H1 (cell line): ENCODE measurements around the gene CNST. TPM values are rescaled to one million over a fixed set of nuclear protein-coding genes. Genes with fewer than 3 reads are reported as not detected.
A peak's percentile ranks its signal among the peaks of the same experiment; 100 is the strongest.

Experiments used
- CTCF ChIA-PET: fragments of 300-600 bp; sonication (Branson Sonifier 250); formaldehyde crosslinking; loops from one replicate; lab custom pipeline; 2021; ENCODE audit not compliant: partially characterized antibody; lab: Charles Lee
- POLR2A ChIA-PET: fragments of 300-600 bp; sonication (Branson Sonifier 250); formaldehyde crosslinking; loops from one replicate; lab custom pipeline; 2021; ENCODE audit warnings: inconsistent platforms; ENCODE audit not compliant: partially characterized antibody; lab: Charles Lee
- DNase-seq, 2 experiments: peaks; one replicate each; pipeline versions ENCODE4 v3.0.0 to v3.0.0-alpha.2; 2010 to 2022; ENCODE audit warnings: low spot score in 2 of 2, low read depth in 1 of 2, mixed read lengths in 1 of 2
- FAIRE-seq: peaks from 2 replicates; lab custom pipeline; 2011; peaks lifted over from hg19 to GRCh38; lab: Jason Lieb, UNC
- H2AFZ ChIP-seq: 2 replicates; pipeline ENCODE4 v1.8.1; 2012; ENCODE audit warnings: low read length, inconsistent platforms
- H2AK5ac ChIP-seq: 2 replicates; pipeline ENCODE4 v1.6.1; 2013; ENCODE audit warnings: low read depth, low read length
- H2BK120ac ChIP-seq: replicated peaks from 2 replicates; pipeline ENCODE3; 2013; ENCODE audit warnings: low read depth, low read length, inconsistent platforms
- H2BK12ac ChIP-seq: 2 replicates; pipeline ENCODE4 v1.6.1; 2013; ENCODE audit warnings: low read depth, low read length
- H2BK15ac ChIP-seq: 2 replicates; pipeline ENCODE4 v1.6.1; 2013; ENCODE audit warnings: low read length
- H2BK20ac ChIP-seq: 2 replicates; pipeline ENCODE4 v1.6.1; 2013; ENCODE audit warnings: low read length
- H2BK5ac ChIP-seq: 2 replicates; pipeline ENCODE4 v1.6.1; 2013; ENCODE audit warnings: low read depth, low read length
- H3K14ac ChIP-seq: 2 replicates; pipeline ENCODE4 v1.6.1; 2013; ENCODE audit warnings: inconsistent platforms; ENCODE audit not compliant: insufficient read length
- H3K18ac ChIP-seq: 2 replicates; pipeline ENCODE4 v1.6.1; 2013; ENCODE audit warnings: low read length; ENCODE audit errors: extremely low read depth
- H3K23ac ChIP-seq: 2 replicates; pipeline ENCODE4 v1.6.1; 2013; ENCODE audit warnings: inconsistent platforms; ENCODE audit not compliant: insufficient read length
- H3K23me2 ChIP-seq: 2 replicates; pipeline ENCODE4 v1.6.1; 2013; ENCODE audit warnings: low read depth, low read length
- H3K27ac ChIP-seq: 2 replicates; pipeline ENCODE4 v1.6.1; 2011; ENCODE audit warnings: low read depth, low read length, inconsistent platforms
- H3K27me3 ChIP-seq, 4 experiments: replicated peaks in 1 of 4; 1 replicate in 1 of 4; 2 replicates in 3 of 4; pipeline versions ENCODE4 v1.6.1 to v1.8.1; 2011 to 2013; ENCODE audit warnings: low read length in 3 of 4, mild to moderate bottlenecking in 3 of 4, inconsistent platforms in 2 of 4, mixed read lengths in 2 of 4, moderate library complexity in 1 of 4; ENCODE audit not compliant: control insufficient read depth in 3 of 4, insufficient read depth in 3 of 4; ENCODE audit errors: extremely low read depth in 1 of 4
- H3K36me3 ChIP-seq, 4 experiments: 2 replicates each; pipeline versions ENCODE4 v1.6.1 to v1.8.1; 2011 to 2013; ENCODE audit warnings: mild to moderate bottlenecking in 4 of 4, low read length in 3 of 4, moderate library complexity in 2 of 4, control low read depth in 1 of 4, inconsistent platforms in 1 of 4; ENCODE audit not compliant: insufficient read depth in 4 of 4, control insufficient read depth in 2 of 4
- H3K4ac ChIP-seq: replicated peaks from 2 replicates; pipeline ENCODE3; 2013; ENCODE audit warnings: low read length, low read depth, mixed read lengths, inconsistent platforms; ENCODE audit not compliant: insufficient read length
- H3K4me1 ChIP-seq, 4 experiments: replicated peaks in 1 of 4; 1 replicate in 1 of 4; 2 replicates in 3 of 4; pipeline versions ENCODE4 v1.6.1 to v1.8.1; 2011 to 2013; ENCODE audit warnings: low read length in 3 of 4, inconsistent platforms in 2 of 4, mixed read lengths in 1 of 4; ENCODE audit not compliant: insufficient read depth in 4 of 4, control insufficient read depth in 3 of 4
- H3K4me2 ChIP-seq, 2 experiments: 2 replicates each; pipeline versions ENCODE4 v1.6.1 to v1.8.1; 2011 to 2013; ENCODE audit warnings: low read depth in 2 of 2, low read length in 2 of 2, control low read depth in 1 of 2, inconsistent platforms in 1 of 2, mild to moderate bottlenecking in 1 of 2; ENCODE audit not compliant: insufficient read depth in 1 of 2
- H3K4me3 ChIP-seq, 4 experiments: fragments of 200-600, 300-600 bp in 1 of 4; sonication (generic), shearing (Covaris generic), sonication (Bioruptor Twin) in 1 of 4; 2 replicates each; pipeline versions ENCODE4 v1.5.1 to v1.8.1; 2011 to 2016; ENCODE audit warnings: low read length in 4 of 4, low read depth in 3 of 4, control low read depth in 2 of 4, inconsistent platforms in 2 of 4, mild to moderate bottlenecking in 2 of 4, mixed read lengths in 1 of 4, moderate library complexity in 1 of 4; ENCODE audit not compliant: insufficient read depth in 2 of 4; ENCODE audit errors: extremely low read depth in 1 of 4
- H3K56ac ChIP-seq: replicated peaks from 2 replicates; pipeline ENCODE3; 2013; ENCODE audit warnings: low read depth, mild to moderate bottlenecking, mixed read lengths, low read length, inconsistent platforms; ENCODE audit not compliant: insufficient read length
- H3K79me1 ChIP-seq: 2 replicates; pipeline ENCODE4 v1.6.1; 2013; ENCODE audit warnings: low read depth, low read length, control low read depth
- H3K79me2 ChIP-seq, 2 experiments: 2 replicates each; pipeline versions ENCODE4 v1.6.1 to v1.8.1; 2012 to 2013; ENCODE audit warnings: low read length in 2 of 2, mild to moderate bottlenecking in 2 of 2, inconsistent platforms in 1 of 2; ENCODE audit not compliant: insufficient read depth in 2 of 2, control insufficient read depth in 1 of 2
- H3K9ac ChIP-seq, 4 experiments: replicated peaks in 1 of 4; 1 replicate in 1 of 4; 2 replicates in 3 of 4; pipeline versions ENCODE4 v1.6.1 to v1.8.1; 2011 to 2013; ENCODE audit warnings: low read depth in 3 of 4, low read length in 3 of 4, control low read depth in 2 of 4, mild to moderate bottlenecking in 2 of 4, moderate library complexity in 2 of 4, inconsistent platforms in 1 of 4; ENCODE audit errors: extremely low read depth in 1 of 4
- H3K9me3 ChIP-seq, 2 experiments: 2 replicates each; pipeline versions ENCODE4 v1.6.1 to v1.8.1; 2012 to 2013; ENCODE audit warnings: mild to moderate bottlenecking in 2 of 2, moderate library complexity in 2 of 2, control low read depth in 1 of 2, inconsistent platforms in 1 of 2, low read depth in 1 of 2, low read length in 1 of 2, mixed read lengths in 1 of 2; ENCODE audit not compliant: insufficient read depth in 2 of 2
- H4K20me1 ChIP-seq, 2 experiments: replicated peaks in 1 of 2; 2 replicates each; pipeline versions ENCODE3 to v1.8.1; 2011 to 2013; ENCODE audit warnings: inconsistent platforms in 2 of 2, low read length in 2 of 2, mild to moderate bottlenecking in 1 of 2; ENCODE audit not compliant: insufficient read depth in 2 of 2, control insufficient read depth in 1 of 2
- H4K5ac ChIP-seq: 2 replicates; pipeline ENCODE4 v1.6.1; 2013; ENCODE audit warnings: low read length, low read depth, mixed read lengths, inconsistent platforms; ENCODE audit not compliant: insufficient read length
- H4K8ac ChIP-seq: 2 replicates; pipeline ENCODE4 v1.8.0; 2013; ENCODE audit warnings: mild to moderate bottlenecking, moderate library complexity, low read length, inconsistent platforms; ENCODE audit not compliant: insufficient read depth; ENCODE audit errors: extremely low read depth
- H4K91ac ChIP-seq: replicated peaks from 2 replicates; pipeline ENCODE3; 2013; ENCODE audit warnings: low read length, mixed read lengths, inconsistent platforms; ENCODE audit not compliant: insufficient read length
- BACH1 ChIP-seq: IDR thresholded peaks from 2 replicates; pipeline ENCODE4 v1.6.1; 2012; ENCODE audit warnings: low read length, improper control_type of control experiment
- CEBPB ChIP-seq: IDR thresholded peaks from 2 replicates; pipeline ENCODE4 v1.6.1; 2012; ENCODE audit warnings: low read depth, low read length
- CHD2 ChIP-seq: IDR thresholded peaks from 2 replicates; pipeline ENCODE4 v1.6.1; 2012; ENCODE audit warnings: low read length, improper control_type of control experiment
- EP300 ChIP-seq, 2 experiments: IDR thresholded peaks; 1 replicate in 1 of 2; 2 replicates in 1 of 2; pipeline ENCODE4 v1.6.1; 2011 to 2012; ENCODE audit warnings: low read depth in 2 of 2, low read length in 2 of 2, mild to moderate bottlenecking in 2 of 2, borderline replicate concordance in 1 of 2, inconsistent platforms in 1 of 2, moderate library complexity in 1 of 2
- EZH2 ChIP-seq: fragments of 200-600 bp; sonication (generic); IDR thresholded peaks from 2 replicates; pipeline ENCODE4 v1.7.1; 2012; ENCODE audit warnings: low read depth, mild to moderate bottlenecking, moderate library complexity, low read length, inconsistent platforms; ENCODE audit not compliant: severe bottlenecking
- POLR2A ChIP-seq, 2 experiments: IDR thresholded peaks; 1 replicate in 1 of 2; 2 replicates in 1 of 2; pipeline ENCODE4 v1.6.1; 2011; ENCODE audit warnings: low read depth in 2 of 2, low read length in 2 of 2, mild to moderate bottlenecking in 2 of 2; ENCODE audit errors: control extremely low read depth in 1 of 2
- POLR2AphosphoS5 ChIP-seq: IDR thresholded peaks from 2 replicates; pipeline ENCODE4 v1.6.1; 2011; ENCODE audit warnings: low read depth, low read length
- SAP30 ChIP-seq: fragments of 300-600 bp; sonication (generic); IDR thresholded peaks from 2 replicates; pipeline ENCODE4 v1.7.1; 2012; ENCODE audit warnings: low read length, moderate library complexity, mild to moderate bottlenecking, inconsistent platforms; ENCODE audit not compliant: insufficient read depth, insufficient replicate concordance
- SIN3A ChIP-seq, 2 experiments: IDR thresholded peaks in 1 of 2; conservative IDR thresholded peaks in 1 of 2; 2 replicates each; pipeline ENCODE4 v1.6.1; 2011 to 2012; ENCODE audit warnings: low read length in 2 of 2, improper control_type of control experiment in 1 of 2, low read depth in 1 of 2, mild to moderate bottlenecking in 1 of 2
- SIRT6 ChIP-seq: IDR thresholded peaks from one replicate; pipeline ENCODE4 v1.7.1; 2012; ENCODE audit warnings: low read length, inconsistent platforms
- SRF ChIP-seq: IDR thresholded peaks from 2 replicates; pipeline ENCODE4 v1.6.1; 2011; ENCODE audit warnings: mild to moderate bottlenecking, low read depth, low read length, moderate library complexity
- WGBS, 2 experiments: shearing (Covaris generic) in 1 of 2; methylation state at CpG; one replicate each; pipeline versions ENCODE4 v1.1.6 to v1.1.7; 2013 to 2015; ENCODE audit warnings: low lambda C conversion rate in 2 of 2, mixed read lengths in 2 of 2, inconsistent platforms in 1 of 2, low coverage in 1 of 2, missing lambda C conversion rate in 1 of 2; ENCODE audit not compliant: insufficient replicate concordance in 2 of 2, insufficient coverage in 1 of 2, insufficient read length in 1 of 2; ENCODE audit errors: extremely low coverage in 1 of 2, missing lambda C conversion rate in 1 of 2; 5-methylcytosine and 5-hydroxymethylcytosine counted together
- polyA plus RNA-seq, 7 experiments: library from polyadenylated mRNA; depleted of rRNA in 3 of 7; stranded (reverse) in 5 of 7; unstranded in 2 of 7; fragments of >200 nt in 5 of 7; fragments of 200-250 nt in 2 of 7; gene quantifications; 1 replicate in 5 of 7; 2 replicates in 1 of 7; 4 replicates in 1 of 7; pipeline versions ENCODE4 v1.2.1 to v1.2.3, GENCODE V29; 2011 to 2013; ENCODE audit warnings: missing spikeins in 2 of 7, mixed read lengths in 2 of 7
- total RNA-seq: library from RNA; stranded (reverse); fragmentation: NEBNext Ultra II Directional; extraction: Animal tissue kit (Norgen Biotek cat#: 25700); gene quantifications from 2 replicates; pipeline ENCODE4 v1.2.1, GENCODE V29; 2021

CNST gene
- total and polyA plus RNA-seq, 2 of the 8 experiments (the other 6 are each of a cell fraction or from before 2014, with no cell fraction given), result 5.3 to 21.3 TPM

DNA sequence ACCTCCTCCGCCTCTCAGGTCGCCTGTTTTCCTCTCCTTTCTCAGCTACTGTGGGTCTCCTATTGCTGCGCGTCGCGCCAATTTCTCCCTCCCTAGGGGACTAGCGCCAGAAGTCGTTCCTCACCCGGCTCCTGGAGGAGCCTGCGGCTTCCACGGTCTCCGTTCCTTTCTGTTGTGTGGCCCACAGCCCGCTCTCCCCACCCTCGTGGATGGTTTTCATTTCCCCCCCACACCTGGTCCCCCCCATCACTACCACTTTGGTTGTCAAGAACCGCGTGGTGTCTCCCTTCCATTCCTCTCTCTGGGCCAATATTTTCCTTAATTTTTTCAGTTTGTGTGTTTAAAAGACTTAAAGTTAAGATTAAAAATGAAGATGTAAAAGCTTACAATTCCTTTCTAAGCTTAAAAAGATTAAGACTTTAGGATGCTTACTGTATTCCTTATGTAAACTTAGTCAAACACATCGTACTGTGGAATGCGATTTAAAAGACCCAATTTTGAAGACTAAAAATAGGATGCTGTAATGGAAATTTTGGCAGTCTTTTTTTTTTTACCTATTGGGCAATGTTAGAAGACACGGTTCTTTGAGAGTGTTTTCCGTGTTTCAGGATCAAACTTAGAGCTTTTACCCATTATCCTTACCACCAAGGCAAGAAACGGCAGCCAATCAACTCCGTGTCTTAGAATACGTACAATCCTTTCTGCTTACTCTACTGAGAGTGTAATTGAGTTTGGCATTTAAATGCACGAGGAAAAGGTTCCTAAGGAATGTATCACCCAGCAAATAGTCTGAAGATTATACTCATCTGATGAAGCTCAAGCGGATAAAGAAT is 773 bp downstream of the CNST start:
- WGBS, 2 experiments, result 11% methylated on average over 14 of the region's 25 CpGs; no CpG with 5 or more reads in 1 of the 2 experiments
- Histone ChIP-seq H3K27ac (peak overlapping the region; percentile 57), H2BK15ac (no peak overlapping the region), H3K4me3 (peak overlapping the region; percentile 81 to 98 (median 96)), H2BK12ac (no peak overlapping the region), H3K18ac (no peak overlapping the region), H3K14ac (no peak overlapping the region), H3K4ac (no peak overlapping the region), H4K5ac (peak overlapping the region; percentile 69), H3K36me3 (peaks cover 0 to 8% (median 3%) of the 10 kb centered on the region in 4 experiments; a peak in 2 of 8 replicates), H3K79me2 (peaks cover 7 to 78% of the 10 kb centered on the region in 2 experiments), H2BK120ac (no peak overlapping the region), H2AFZ (peak overlapping the region; percentile 95), H3K23ac (no peak overlapping the region), H3K4me1 (peaks cover 0 to 5% (median 2%) of the 10 kb centered on the region in 4 experiments; a peak in 2 of 7 replicates), H3K79me1 (no peaks in the 10 kb centered on the region; the same call in 1 of the 2 replicates), H2AK5ac (no peak overlapping the region), H3K4me2 (peak overlapping the region; percentile 60 to 72), H3K56ac (no peak overlapping the region), H2BK5ac (peak overlapping the region; percentile 90; the same call in 1 of the 2 replicates), H3K27me3 (no peaks in the 10 kb centered on the region), H3K9me3 (no peaks in the 10 kb centered on the region), H4K20me1 (peaks cover 0 to 5% of the 10 kb centered on the region in 2 experiments), H3K9ac (peak overlapping the region; percentile 38 to 84 (median 68)), H2BK20ac (no peak overlapping the region), H3K23me2 (no peaks in the 10 kb centered on the region), H4K8ac (peak overlapping the region; percentile 87), H4K91ac (no peak overlapping the region)
- DNase-seq (no peak), FAIRE-seq (no peak)
- CTCF ChIA-PET, result interaction anchor here (0.6 to 1.8 kb wide), 4 partner anchors 12 to 1368 kb away, joined by 3 to 7 read pairs (median 4); no protein-coding TSS in a partner anchor
- POLR2A ChIA-PET, result interaction anchor here (1.8 to 3.8 kb wide), 4 partner anchors 11 to 60 kb away, joined by 3 to 17 read pairs (median 7); partner anchors contain the start of gene SMYD3
- no peak for TF ChIP-seq CHD2
- peak in 1 of 2 experiments; percentile 25; a peak in 1 of 4 replicates for TF ChIP-seq SIN3A (conservative IDR thresholded peaks at IDR 0.05 in 1 of 2, IDR thresholded peaks at IDR 0.05 in 1 of 2; ENCODE audit: low read depth in 1 of 2, low read length in 2 of 2)
- no peak for TF ChIP-seq SIRT6
- no peak; the same call in 1 of the 2 replicates for TF ChIP-seq CEBPB
- 0 out of 2 replicates have a peak, but pooled peaks have one; percentile 16 for TF ChIP-seq POLR2AphosphoS5
- TF ChIP-seq EP300 (IDR thresholded peaks at IDR 0.05; ENCODE audit: borderline replicate concordance in 1 of 2, low read depth in 2 of 2, low read length in 2 of 2), result no peak
- TF ChIP-seq SRF, result no peak
- no peak for TF ChIP-seq BACH1
- TF ChIP-seq POLR2A (IDR thresholded peaks at IDR 0.05; ENCODE audit: control extremely low read depth in 1 of 2, low read depth in 2 of 2, low read length in 2 of 2), result no peak; a peak in 1 of 3 replicates
- TF ChIP-seq SAP30, result peak; percentile 76
- TF ChIP-seq EZH2, result no peak
